HEK293T (cell line): ENCODE results near the gene HGFAC.

Source experiments
- CTCF ChIA-PET: fragments of 350-600 bp; formaldehyde crosslinking; extraction: SDS; loops from one replicate; lab custom pipeline; 2021; ENCODE audit warnings: antibody characterized with exemption, inconsistent platforms; lab: Yijun Ruan, JAX
- POLR2A ChIA-PET: fragments of 350-600 bp; formaldehyde crosslinking; extraction: SDS; loops from one replicate; lab custom pipeline; 2020; ENCODE audit warnings: antibody characterized with exemption, inconsistent platforms; lab: Yijun Ruan, JAX
- DNase-seq: peaks from one replicate; pipeline ENCODE4 v3.0.0; 2012; ENCODE audit warnings: mixed read lengths; ENCODE audit errors: extremely low spot score
- ARNT ChIP-seq: fragments of 450-650 bp; IDR thresholded peaks from 2 replicates; pipeline ENCODE4 v1.6.1; 2017; ENCODE audit warnings: mild to moderate bottlenecking
- BHLHE40 ChIP-seq: fragments of 450-650 bp; IDR thresholded peaks from 2 replicates; pipeline ENCODE4 v1.6.1; 2016; ENCODE audit warnings: mild to moderate bottlenecking, moderate library complexity, borderline replicate concordance
- CTBP1 ChIP-seq: fragments of 450-650 bp; IDR thresholded peaks from 2 replicates; pipeline ENCODE4 v1.6.1; 2016; ENCODE audit warnings: borderline replicate concordance
- ELF4 ChIP-seq: fragments of 450-650 bp; IDR thresholded peaks from 2 replicates; pipeline ENCODE4 v1.6.1; 2017; ENCODE audit warnings: antibody characterized with exemption
- FOXA1 ChIP-seq: fragments of 450-650 bp; IDR thresholded peaks from 2 replicates; pipeline ENCODE4 v1.6.1; 2016; ENCODE audit warnings: mild to moderate bottlenecking
- FOXK2 ChIP-seq: fragments of 450-650 bp; IDR thresholded peaks from 2 replicates; pipeline ENCODE4 v1.6.1; 2016; ENCODE audit warnings: mild to moderate bottlenecking
- FOXM1 ChIP-seq: fragments of 450-650 bp; IDR thresholded peaks from 2 replicates; pipeline ENCODE4 v1.6.1; 2017; ENCODE audit warnings: mild to moderate bottlenecking, borderline replicate concordance
- HDGF ChIP-seq: fragments of 450-650 bp; IDR thresholded peaks from 2 replicates; pipeline ENCODE4 v1.6.1; 2017; ENCODE audit warnings: antibody characterized with exemption, borderline replicate concordance
- L3MBTL2 ChIP-seq: fragments of 450-650 bp; conservative IDR thresholded peaks from 2 replicates; pipeline ENCODE4 v1.6.1; 2016; ENCODE audit warnings: mild to moderate bottlenecking
- LEF1 ChIP-seq: fragments of 450-650 bp; IDR thresholded peaks from 2 replicates; pipeline ENCODE4 v1.6.1; 2017; ENCODE audit warnings: mild to moderate bottlenecking, borderline replicate concordance
- NFRKB ChIP-seq: fragments of 450-650 bp; IDR thresholded peaks from 2 replicates; pipeline ENCODE4 v1.6.1; 2016; ENCODE audit warnings: mild to moderate bottlenecking, moderate library complexity
- PKNOX1 ChIP-seq: fragments of 450-650 bp; IDR thresholded peaks from 2 replicates; pipeline ENCODE4 v1.6.1; 2016
- SP1 ChIP-seq: fragments of 450-650 bp; IDR thresholded peaks from 2 replicates; pipeline ENCODE4 v1.6.1; 2017
- SUZ12 ChIP-seq: fragments of 450-650 bp; IDR thresholded peaks from 2 replicates; pipeline ENCODE4 v1.6.1; 2016; ENCODE audit warnings: mild to moderate bottlenecking
- TARDBP ChIP-seq: fragments of 450-650 bp; IDR thresholded peaks from 2 replicates; pipeline ENCODE4 v1.6.1; 2016
- ZNF384 ChIP-seq: fragments of 450-650 bp; IDR thresholded peaks from 2 replicates; pipeline ENCODE4 v1.6.1; 2016

HGFAC gene

GRCh38 chr4:3432381-3432790 lies 9.4 kb upstream of the HGFAC start:
- POLR2A ChIA-PET = no interaction called here
- CTCF ChIA-PET = no interaction called here
- no peak for TF ChIP-seq BHLHE40
- TF ChIP-seq CTBP1 = no peak
- no peak for TF ChIP-seq PKNOX1
- TF ChIP-seq ZNF384 = no peak
- no peak for TF ChIP-seq NFRKB
- no peak for TF ChIP-seq FOXA1
- TF ChIP-seq SUZ12 = no peak
- TF ChIP-seq ARNT = no peak
- TF ChIP-seq LEF1 = no peak
- TF ChIP-seq ELF4 = no peak
- TF ChIP-seq FOXM1 = no peak
- TF ChIP-seq SP1 = no peak
- no peak for TF ChIP-seq TARDBP
- no peak for TF ChIP-seq HDGF
- no peak for TF ChIP-seq L3MBTL2
- TF ChIP-seq FOXK2 = no peak

GRCh38 chr4:3433138-3433869 lies 8.5 kb upstream of the HGFAC start:
- no peak for DNase-seq
- ChIA-PET CTCF (no interaction called here), POLR2A (no interaction called here)
- TF ChIP-seq HDGF = no peak
- TF ChIP-seq FOXM1 = no peak
- no peak for TF ChIP-seq BHLHE40
- TF ChIP-seq SUZ12 = no peak
- no peak for TF ChIP-seq PKNOX1
- TF ChIP-seq FOXK2 = no peak
- no peak for TF ChIP-seq LEF1
- TF ChIP-seq ZNF384 = no peak
- TF ChIP-seq NFRKB = no peak
- no peak for TF ChIP-seq ARNT
- TF ChIP-seq ELF4 = no peak
- TF ChIP-seq CTBP1 = no peak
- no peak for TF ChIP-seq L3MBTL2
- no peak for TF ChIP-seq FOXA1
- no peak for TF ChIP-seq SP1
- TF ChIP-seq TARDBP = no peak

More at GRCh38 chr4:3432381-3432790, 9.4 kb upstream of the HGFAC start:
- no peak for DNase-seq

- TF ChIP-seq ARNT (no peak), FOXK2 (no peak), CTBP1 (no peak), SP1 (no peak), L3MBTL2 (no peak), BHLHE40 (no peak), LEF1 (no peak), SUZ12 (no peak), HDGF (no peak), NFRKB (no peak), FOXA1 (no peak), TARDBP (no peak), PKNOX1 (no peak), ZNF384 (no peak), FOXM1 (no peak), ELF4 (no peak)
- POLR2A ChIA-PET = no interaction called here
- CTCF ChIA-PET = interaction anchor here (0.7 to 1.0 kb wide), 5 partner anchors 9 to 379 kb away, joined by 3 to 7 read pairs (median 3); no protein-coding TSS in a partner anchor
- no peak for DNase-seq
Observed at GRCh38 chr4:3434881-3435685, 6.7 kb upstream of the HGFAC start.

GRCh38 chr4:3435686-3435956 lies 6.1 kb upstream of the HGFAC start:
- DNase-seq = no peak
- no peak for TF ChIP-seq CTBP1
- TF ChIP-seq BHLHE40 = no peak
- no peak for TF ChIP-seq ARNT
- TF ChIP-seq ELF4 = no peak
- TF ChIP-seq SUZ12 = no peak
- no peak for TF ChIP-seq LEF1
- ChIA-PET CTCF (interaction anchor here (0.7 to 1.0 kb wide), 2 partner anchors 68 to 380 kb away, joined by 3 read pairs; no protein-coding TSS in a partner anchor), POLR2A (no interaction called here)

- CTCF ChIA-PET = no interaction called here
- POLR2A ChIA-PET = no interaction called here
- DNase-seq = no peak
- TF ChIP-seq L3MBTL2 (no peak), BHLHE40 (no peak), PKNOX1 (no peak), ZNF384 (no peak), NFRKB (no peak), FOXM1 (no peak), ARNT (no peak), SUZ12 (no peak), SP1 (no peak), LEF1 (no peak), TARDBP (no peak), ELF4 (no peak), FOXK2 (no peak), FOXA1 (no peak), HDGF (no peak)
Observed at GRCh38 chr4:3436048-3436797, 5.5 kb upstream of the HGFAC start.
